ENCODE data around the gene SAC3D1.

The SAC3D1 gene

DNA sequence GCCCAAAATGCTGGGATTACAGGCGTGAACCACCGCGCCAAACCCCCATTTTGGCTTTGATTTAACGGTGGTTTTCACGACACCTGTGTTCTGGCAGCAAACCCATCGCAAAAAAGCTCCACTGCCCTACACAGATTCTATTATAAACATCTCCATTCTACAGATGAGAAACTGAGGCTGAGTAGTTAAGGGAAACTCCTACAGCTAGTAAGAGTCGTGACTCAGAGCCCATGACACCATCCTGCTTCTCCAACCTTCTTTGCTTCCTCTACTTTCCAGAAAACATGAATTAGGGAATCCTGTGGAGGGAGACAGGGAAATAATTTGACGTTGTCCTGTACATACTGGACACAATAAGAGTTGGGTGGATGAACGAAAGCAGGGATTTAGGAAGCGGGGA is 14.2 kb upstream of the SAC3D1 start:
- DNase-seq (ENCODE audit: low read depth) = no peak

DNA sequence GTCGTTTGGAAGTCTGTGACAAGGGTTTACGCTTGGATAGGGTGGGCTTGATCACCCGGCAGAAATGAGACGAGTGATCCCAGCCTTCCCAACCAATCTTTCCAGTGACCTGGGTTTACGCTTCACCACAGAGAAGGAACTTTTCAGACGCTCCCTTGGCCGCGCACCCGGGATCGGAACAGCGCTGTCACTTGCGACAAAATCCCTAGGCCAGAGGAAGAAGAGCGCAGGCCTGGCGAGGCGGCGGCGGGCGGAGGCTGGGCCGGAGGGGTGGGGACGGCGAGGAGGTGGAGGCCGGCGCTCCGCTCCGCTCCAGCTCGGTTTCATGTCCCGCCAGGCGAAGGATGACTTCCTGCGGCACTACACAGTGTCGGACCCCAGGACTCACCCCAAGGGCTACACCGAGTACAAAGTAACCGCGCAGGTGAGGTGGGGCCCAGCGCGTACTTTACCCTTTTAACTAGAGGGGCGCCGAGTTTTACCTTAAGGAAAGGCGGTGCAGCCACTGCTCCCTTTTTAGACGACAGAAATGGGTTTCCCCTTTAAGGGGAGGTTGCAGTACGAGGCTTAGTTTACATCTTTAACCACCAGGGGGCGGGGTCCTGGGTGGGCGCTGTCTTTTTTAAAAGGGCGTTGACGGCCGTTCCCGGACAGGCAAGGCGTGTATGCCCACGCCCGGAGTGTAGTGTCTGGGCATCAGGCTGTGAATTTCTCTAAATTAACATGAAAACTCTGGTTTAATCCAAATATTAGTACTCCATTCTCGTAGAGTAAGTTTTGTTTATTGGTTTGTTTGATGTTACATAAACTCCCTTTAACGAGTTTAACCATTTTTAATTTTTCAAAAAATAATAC is 13.6 kb upstream of the SAC3D1 start, which contains the start of gene SNX15:
SNX15 (plus strand) TSS at position 227 of the 855 bp plus-strand sequence; CDS start at position 326, 99 bp downstream.
- DNase-seq (ENCODE audit: low read depth) = peak; percentile 79

DNA sequence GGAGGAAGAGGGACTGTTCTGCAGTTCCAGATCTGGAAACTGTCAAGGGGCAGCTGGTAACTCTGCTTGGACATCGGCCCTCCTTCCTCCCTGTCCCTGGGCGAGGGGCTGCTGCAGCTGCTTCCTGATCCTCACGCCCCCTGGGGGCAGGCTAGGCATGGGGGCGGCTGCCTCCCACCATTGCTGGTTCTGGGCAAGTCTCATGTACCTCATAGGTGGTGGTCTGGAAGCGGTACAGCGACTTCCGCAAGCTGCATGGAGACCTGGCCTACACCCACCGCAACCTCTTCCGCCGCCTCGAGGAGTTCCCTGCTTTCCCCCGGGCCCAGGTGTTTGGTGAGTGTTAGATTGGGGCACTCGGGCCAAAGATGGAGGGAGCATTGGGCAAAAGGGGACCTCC is 8.8 kb upstream of the SAC3D1 start:
- DNase-seq (ENCODE audit: low read depth) = no peak

DNA sequence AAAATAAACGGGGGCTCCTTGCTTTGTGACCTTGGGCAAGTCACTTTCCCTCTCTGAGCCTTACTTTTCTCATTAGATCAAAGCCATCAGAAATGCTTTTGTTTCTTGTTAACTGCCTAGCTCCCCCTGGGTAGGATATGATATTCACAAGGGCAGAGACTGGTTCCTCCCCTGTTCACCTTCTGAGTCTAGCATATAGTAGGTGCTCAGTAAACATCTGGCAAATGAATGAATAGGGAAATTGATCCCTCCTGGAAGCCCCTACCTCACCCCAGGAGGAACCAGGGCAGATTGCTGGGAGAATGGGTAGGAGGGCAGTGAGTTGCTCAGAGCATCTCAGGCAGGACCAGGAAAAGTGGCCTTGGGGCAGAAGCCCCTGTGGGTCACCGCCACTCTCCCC is 6.6 kb upstream of the SAC3D1 start:
- DNase-seq (ENCODE audit: low read depth) = no peak

DNA sequence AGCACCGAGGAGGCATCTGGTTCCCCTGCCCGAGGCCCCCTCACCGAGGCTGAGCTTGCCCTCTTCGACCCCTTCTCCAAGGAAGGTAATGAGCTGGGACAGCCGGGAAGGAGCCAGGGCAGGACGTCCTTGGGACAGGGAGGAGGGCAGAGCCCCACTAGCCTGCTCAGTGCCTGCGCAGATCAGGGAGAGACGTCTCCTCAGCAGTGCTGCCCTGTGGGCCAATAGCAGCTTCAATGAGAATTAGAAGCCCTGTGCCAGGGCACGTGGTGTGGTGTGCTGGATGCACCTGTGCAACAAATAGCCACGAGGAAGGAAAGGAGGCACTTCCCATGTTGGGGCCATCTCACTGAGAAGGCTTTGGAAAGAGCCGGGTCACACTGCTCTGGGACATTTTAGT is 5.4 kb upstream of the SAC3D1 start:
- DNase-seq (ENCODE audit: low read depth) = no peak

DNA sequence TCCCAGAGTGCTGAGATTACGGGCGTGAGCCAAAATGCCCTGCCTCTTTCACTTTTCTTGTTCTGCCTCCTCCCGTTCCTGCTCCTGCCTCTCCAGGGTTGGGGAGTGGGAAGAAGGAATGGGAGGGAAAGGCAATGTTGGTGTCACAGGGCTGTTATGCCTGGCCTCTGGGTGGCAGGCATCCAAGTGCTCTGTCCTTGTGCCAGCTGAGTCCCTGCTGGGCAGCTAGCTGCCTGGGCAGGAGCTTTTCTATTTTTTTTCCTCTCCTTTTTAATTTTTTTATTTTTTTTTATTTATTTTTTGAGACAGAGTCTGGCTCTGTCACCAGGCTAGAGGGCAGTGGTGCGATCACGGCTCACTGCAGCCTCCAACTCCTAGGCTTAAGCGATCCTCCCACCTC is 4.1 kb upstream of the SAC3D1 start:
- DNase-seq (ENCODE audit: low read depth) = no peak

DNA sequence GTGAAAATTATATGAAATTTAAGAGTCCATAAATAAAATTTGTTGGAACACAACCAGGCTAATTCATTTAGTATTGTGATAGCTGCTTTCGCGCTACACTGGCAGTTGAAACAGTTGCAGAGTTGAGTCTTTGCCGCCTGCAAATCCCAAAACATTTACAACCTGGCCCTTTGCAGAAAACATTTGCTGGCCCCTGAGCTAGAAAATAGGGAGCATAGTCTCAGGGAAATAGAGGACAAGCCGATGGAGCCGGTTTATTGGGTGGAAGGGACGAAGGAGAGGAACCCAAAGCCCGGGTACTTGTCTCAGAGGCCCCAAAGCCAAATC is 527 bp upstream of the SAC3D1 start:
- DNase-seq (ENCODE audit: low read depth) = no peak

DNA sequence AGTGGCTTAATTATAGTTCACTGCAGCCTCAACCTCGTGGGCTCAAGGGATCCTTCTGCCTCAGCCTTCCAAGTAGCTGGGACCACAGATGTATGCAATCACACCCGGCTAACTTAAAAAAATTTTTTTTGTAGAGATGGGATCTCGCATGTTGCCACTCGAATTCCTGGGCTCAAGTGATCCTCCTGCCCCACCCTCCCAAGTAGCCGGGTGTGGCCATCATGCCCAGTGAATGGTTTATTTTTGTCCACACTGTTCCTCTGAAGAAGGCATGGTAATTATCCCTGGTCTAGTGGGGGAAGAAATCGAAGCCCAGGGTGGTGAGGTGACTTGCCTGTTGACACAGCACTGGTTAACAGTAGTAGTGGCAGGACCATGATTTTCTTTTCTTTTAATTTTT is 1.9 kb downstream of the SAC3D1 start:
- no peak for DNase-seq (ENCODE audit: low read depth)

DNA sequence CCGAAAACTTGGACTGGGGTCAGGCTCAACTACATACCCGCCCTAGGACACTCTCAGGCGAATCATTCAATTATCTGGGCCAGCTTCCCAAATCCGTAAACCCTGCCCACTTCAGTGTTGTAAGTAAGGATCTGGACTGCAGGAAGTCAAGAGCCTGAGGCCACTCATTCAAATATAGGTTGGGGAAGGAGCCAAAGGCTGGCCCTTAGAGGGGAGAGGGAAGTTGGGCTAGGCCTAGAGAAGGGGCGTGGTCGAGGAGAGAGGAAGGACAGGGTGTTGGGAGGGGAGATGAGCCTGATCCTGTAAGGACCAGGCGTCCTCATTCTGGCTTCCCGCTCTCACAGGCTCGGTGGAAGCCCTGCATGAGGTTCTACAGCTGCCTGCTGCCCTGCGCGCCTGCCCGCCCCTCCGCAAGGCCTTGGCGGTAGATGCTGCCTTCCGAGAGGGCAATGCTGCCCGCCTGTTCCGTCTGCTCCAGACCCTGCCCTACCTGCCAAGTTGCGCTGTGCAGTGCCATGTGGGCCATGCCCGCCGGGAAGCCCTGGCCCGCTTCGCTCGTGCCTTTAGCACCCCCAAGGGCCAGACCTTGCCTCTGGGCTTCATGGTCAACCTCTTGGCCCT is 3.0 kb downstream of the SAC3D1 start:
- DNase-seq (ENCODE audit: low read depth) = no peak

DNA sequence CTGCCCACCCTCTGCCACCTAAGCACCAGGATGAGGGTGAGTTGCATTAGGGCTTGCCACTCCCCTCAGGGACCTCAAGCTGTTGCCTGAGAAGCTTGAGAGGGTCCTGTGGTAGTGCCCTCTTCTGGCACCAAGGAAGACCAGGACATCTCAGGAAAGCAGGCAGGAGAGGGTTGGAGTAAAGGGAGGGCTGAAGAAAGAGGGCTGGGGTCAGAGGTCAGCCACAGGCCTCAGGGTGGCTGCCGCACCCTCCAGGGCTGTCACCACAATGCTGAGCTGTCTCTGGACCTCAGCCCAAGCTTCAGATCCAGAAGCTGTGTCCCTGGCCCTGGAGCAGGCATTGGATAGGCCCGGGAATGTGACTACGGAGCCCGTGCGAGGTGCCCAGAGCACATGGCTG is 4.1 kb downstream of the SAC3D1 start:
- DNase-seq (ENCODE audit: low read depth) = no peak

DNA sequence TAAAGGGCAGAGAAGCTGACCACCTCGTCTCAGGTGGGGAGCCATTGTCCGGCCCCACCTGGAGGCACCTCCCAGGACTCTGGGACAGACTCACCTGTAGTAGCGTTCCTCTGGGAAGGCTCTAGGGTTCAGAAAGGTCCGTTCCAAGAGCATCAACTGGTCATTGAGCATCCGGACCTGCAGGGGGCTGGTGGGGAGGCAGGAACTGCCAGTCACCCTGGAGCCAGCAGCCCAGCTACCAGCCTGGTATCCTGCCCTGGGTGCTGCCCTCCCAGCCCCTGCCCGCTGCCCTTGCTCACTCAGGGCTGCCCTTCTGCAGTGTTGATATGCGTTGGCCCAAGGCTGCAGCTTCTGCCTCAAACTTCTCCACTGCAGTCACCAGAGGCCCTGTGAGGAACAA is 4.7 kb downstream of the SAC3D1 start:
- no peak for DNase-seq (ENCODE audit: low read depth)

DNA sequence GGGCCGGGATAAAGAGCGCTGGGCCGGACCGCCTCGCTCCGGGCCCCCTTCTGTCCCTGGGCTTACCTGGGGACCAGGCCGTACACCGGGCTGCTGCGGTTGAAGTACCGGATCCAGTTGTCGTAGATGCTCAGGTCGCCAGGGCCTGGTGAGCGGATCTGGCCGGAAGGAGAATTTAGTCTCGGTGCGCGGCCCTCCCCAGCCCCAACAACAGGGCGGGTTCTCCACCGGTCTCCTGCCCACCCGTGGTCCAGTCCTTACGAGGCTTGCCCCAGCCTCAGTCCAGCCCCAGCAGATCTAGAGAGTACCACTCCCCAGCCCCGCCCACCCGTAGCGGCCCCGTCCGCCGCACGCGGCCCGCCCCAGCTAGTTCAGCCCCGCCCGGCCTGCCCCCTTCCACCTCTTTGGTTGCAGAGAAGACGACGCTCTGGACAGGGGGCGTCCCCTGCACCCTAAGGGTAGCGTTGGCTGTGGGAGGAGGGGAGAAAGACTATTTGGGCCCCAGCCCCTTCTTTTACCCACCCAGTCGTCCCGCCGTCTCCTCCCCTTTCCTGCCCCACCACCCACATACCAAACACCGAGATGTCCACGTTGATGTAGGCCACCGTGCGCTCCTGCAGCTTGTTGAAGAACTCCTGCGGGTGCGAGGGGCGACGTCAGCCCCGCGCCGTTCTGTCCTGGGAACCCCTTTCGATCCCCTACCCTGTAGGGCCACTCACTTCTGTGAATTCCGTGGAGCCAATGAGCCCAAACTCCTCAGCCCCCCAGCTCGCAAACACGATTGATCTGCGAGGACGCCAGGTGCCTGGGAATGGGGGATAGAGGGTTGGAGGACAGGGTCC is 6.8 kb downstream of the SAC3D1 start:
- no peak for DNase-seq (ENCODE audit: low read depth)

DNA sequence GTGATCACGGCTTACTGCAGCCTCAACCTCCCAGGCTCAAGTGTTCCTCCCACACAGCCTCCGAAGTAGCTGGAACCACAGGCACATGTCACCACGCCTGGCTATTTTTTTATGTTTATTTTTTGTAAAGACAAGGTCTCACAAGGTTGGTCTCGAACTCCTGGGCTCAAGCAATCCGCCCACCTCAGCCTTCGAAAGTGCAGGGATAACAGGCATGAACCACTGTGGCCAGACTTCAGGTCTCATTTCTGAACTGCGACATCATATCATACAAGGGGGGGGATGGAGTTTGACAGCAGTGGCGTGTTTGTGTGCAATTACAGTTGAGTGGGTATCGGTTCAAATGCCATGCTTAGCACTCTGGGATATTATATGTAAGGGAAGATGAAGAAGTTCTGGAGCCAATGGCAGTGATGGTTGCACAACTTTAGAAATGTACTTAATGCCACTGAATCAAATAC is 10.4 kb downstream of the SAC3D1 start:
- DNase-seq (ENCODE audit: low read depth) = no peak

DNA sequence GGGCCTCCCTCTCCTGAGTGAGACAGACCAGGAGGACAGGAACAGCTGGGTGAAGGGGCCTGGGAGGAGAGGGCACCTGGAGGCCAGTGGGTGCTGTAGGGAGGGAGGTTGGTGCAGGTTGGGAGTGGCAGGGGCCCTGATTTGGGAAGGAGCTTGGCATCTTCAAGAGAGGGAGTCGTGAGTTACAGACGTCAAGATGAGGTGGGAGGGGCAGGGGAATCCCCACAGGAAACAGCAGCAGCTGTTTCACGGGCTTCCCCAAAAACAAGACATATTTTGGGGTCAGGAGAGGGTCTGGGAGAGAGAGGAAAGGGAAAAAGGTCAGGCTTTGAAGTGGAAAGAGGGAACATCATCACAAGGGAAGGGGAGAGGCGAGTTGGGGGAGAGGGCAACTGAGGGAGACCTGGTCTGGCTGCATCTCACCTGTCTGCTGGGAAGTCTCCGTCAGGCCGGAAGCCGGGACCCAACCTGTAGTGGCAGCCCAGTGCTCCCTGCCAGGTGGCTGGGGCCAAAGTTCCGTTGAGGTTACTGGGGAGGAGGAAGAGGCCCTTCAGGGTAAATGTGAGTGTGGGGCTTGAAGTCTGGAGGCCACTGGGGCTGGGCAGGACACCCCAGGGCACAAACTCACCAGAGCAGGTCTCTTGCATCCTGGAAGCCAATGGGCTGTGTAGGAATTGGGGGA is 13.0 kb downstream of the SAC3D1 start:
- DNase-seq (ENCODE audit: low read depth) = no peak

DNA sequence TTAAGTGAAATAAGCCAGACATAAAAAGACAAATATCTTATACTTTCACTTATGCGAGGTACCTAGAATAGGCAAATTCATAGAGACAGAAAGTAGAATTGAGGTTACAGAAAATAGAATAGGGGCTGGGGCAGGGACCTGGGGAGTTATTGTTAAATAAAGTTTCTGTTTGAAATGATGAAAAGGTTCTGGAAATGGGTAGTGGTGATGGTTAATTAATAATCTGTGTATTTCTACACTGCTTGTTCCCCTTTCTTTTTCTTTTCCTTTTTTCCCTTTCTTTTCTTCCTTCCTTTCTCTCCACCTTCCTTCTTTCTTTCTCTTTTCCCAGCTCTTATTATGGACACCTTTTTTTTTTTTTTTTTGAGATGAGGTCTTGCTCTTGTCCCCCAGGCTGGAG is 14.5 kb downstream of the SAC3D1 start:
- no peak for DNase-seq (ENCODE audit: low read depth)

DNA sequence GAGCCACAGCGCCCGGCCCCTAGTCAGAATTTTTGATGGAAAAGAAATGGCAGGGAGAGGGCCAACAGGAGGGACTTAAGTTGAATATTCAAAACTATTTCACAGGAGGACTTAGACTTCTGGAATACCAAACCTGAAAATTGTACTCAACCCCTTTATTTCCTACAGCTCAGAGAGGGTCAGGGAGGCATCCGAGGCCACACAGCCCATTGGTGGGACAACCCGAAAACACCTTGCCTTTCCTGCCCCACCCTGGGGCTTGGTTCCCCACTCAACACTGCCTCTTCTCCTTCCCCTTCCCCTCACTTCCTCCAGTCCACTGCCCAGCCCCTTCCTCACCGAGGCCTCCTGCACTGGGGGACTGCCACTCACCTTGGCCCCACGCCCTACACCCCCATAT is 16.0 kb downstream of the SAC3D1 start:
- no peak for DNase-seq (ENCODE audit: low read depth)

DNA sequence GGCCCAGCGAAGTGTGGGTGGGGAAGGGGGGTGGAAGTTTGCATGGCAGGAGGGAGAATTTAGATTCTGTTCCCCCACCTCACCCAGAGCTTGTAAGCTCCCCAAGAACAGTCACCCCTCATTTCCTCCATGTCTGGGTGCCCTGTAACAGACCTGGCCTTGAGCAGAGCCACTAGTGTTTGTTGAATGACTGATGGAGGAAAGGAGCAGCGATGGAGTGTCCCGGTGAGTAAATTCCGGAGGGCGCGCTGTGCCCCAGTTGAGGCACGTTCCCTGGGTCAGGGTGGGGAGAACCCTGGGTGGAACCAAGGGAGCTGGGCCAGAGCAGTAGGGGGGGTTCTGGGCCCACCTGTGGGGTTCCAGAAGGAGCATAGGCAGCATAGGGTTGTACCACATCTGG is 16.5 kb downstream of the SAC3D1 start:
- DNase-seq (ENCODE audit: low read depth) = no peak

DNA sequence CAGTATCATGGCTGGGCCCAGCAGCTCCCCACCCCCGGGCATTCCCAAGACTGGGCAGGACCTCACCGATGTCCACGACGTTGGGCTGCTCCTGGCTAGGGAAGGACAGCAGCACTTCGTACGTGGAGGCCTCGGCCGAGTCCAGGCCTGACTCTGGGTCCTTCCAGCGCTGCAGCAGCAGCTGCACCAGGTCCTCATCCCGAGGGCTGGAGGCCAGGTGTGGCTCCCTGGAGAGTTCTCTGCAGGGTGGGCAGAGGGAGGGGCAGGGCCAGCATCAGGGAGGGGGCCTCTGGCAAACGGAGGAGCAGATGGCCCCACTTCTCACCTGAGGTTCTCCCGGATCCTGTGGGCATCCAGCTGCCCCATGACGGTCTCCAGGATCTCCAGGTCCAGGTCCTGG is 17.0 kb downstream of the SAC3D1 start:
- no peak for DNase-seq (ENCODE audit: low read depth)

DNA sequence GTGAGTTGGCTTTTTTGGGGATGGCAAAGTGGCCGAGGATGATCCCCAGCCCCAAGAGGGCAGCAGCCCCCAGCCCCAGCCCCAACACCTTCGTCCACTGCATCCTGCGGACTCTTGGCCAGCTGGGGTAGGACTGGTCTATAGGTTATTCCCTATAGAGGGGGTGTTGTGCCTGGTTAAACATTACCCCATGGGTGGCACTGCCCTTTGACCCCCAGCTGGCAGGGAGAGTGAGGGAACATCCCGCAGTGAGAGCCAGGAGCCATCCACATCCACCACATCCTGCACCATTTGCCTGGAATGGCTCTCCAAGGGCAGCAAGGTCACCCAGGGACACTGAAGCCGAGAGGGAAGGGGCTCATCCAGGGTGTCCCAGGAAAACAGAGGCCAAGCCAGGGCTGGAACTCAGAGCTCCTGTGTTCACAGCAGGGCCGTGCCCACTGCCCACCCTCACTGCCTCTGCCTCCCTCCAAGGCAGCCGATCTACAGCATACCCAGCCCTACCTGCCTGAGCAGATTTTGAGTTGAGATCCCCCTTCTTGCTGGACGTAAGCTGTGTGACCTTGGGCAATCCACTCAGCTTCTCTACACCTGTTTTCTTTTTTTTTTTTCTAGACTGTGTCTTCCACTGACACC is 17.5 kb downstream of the SAC3D1 start, which contains the start of gene NAALADL1:
NAALADL1 (minus strand) TSS at position 135 of the 636 bp plus-strand sequence; CDS start at position 103, 32 bp downstream.
- no peak for DNase-seq (ENCODE audit: low read depth)

DNA sequence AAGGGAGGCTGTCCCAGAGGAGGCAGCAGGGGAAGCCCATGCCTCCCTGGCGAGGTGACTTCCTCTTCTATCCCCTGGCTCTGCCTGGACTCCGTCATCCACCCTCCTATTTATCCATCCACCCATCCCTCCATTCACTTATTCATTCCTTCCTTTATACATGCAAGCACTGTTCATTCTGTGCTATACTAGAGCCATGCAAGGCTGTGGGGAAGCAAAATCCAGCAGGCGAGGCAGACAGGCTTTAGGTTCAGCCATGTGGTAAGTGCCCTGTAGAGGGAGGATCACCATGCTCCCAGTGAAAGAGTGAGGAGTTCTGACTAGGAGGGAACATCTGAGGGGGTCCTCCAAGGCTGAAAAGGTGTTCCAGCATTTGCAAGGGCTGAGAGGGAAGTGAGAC is 18.5 kb downstream of the SAC3D1 start:
- DNase-seq (ENCODE audit: low read depth) = no peak

DNA sequence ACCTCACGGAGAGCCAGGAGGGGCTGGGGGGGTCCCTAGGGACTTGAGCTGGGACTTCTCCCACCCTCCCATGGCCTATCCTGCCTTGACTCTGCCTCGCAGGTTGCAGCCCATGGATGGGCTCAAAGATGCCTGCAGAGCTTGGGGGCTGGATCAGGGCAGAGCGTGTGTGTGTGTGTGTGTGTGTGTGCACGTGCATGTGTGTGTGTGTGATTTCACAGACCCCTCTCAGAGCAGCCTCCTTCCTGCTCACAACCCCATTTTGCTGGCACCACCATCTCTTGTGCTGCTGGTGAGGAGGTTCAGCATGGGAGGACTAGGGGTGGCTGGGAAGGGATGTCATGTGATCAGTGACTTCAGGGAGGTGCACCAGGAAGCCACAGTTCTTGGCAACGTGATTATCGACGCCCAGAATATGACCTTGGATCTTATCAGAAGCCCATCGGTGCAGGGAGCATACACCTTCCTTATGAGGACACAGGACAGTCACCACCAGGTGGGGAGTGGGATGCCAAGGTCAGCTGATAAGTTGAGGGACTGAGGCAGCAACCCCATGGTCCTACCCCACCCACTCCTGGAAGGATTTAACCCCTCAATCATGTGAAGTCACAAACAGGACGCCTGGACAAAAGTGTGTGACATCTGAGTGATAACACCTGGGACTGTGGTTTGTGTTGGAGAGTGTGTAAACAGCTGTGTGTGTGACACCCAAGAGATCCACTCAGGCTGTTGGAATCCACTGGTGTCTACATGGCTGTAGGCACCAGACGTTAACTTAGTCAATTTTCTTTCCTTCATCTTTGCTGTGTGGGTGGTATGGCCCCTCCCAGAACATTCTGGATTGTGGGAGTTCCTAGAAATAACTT is 19.2 kb downstream of the SAC3D1 start:
- DNase-seq (ENCODE audit: low read depth) = no peak
